ENCODE results near the gene FADS6. TPM values are rescaled to one million over a fixed set of nuclear protein-coding genes. Genes with fewer than 3 reads are reported as not detected.

Gene FADS6
- polyA plus RNA-seq, 1 donor from 2014 or later = not detected

GRCh38 chr17:74937064-74938051 lies 43.9 kb upstream of the FADS6 start:
- no peak overlapping the region for H3K4me2 ChIP-seq (ENCODE audit: low read length)
- no peaks in the 10 kb centered on the region for H3K79me2 ChIP-seq (replicated peaks; ENCODE audit: insufficient read depth, low read length)
- H3K4me3 ChIP-seq (ENCODE audit: low read length) = no peak overlapping the region
- H3K9me3 ChIP-seq (ENCODE audit: low read length) = no peaks in the 10 kb centered on the region
- no peaks in the 10 kb centered on the region for H3F3A ChIP-seq (ENCODE audit: insufficient read depth, low read length, poor library complexity, severe bottlenecking)
- no peaks in the 10 kb centered on the region for H3K36me3 ChIP-seq (ENCODE audit: insufficient read depth, low read length)
- H3K9me2 ChIP-seq (ENCODE audit: insufficient read depth, low read length) = no peaks in the 10 kb centered on the region
- TF ChIP-seq EZH2 (IDR thresholded peaks at IDR 0.05; ENCODE audit: borderline replicate concordance, insufficient read depth, low read length, poor library complexity, severe bottlenecking) (no peak), EP300 (conservative IDR thresholded peaks at IDR 0.05; ENCODE audit: poor library complexity, severe bottlenecking) (no peak), RAD21 (conservative IDR thresholded peaks at IDR 0.05) (no peak), TAF1 (IDR thresholded peaks at IDR 0.05; ENCODE audit: low read depth) (no peak), POLR2AphosphoS5 (IDR thresholded peaks at IDR 0.05) (no peak), SMC3 (conservative IDR thresholded peaks at IDR 0.05; ENCODE audit: poor library complexity) (no peak), CTCF (IDR thresholded peaks at IDR 0.05; ENCODE audit: poor library complexity, severe bottlenecking) (no peak), MXI1 (conservative IDR thresholded peaks at IDR 0.05; ENCODE audit: poor library complexity, severe bottlenecking) (no peak)
- TF ChIP-seq, protein P1, sequence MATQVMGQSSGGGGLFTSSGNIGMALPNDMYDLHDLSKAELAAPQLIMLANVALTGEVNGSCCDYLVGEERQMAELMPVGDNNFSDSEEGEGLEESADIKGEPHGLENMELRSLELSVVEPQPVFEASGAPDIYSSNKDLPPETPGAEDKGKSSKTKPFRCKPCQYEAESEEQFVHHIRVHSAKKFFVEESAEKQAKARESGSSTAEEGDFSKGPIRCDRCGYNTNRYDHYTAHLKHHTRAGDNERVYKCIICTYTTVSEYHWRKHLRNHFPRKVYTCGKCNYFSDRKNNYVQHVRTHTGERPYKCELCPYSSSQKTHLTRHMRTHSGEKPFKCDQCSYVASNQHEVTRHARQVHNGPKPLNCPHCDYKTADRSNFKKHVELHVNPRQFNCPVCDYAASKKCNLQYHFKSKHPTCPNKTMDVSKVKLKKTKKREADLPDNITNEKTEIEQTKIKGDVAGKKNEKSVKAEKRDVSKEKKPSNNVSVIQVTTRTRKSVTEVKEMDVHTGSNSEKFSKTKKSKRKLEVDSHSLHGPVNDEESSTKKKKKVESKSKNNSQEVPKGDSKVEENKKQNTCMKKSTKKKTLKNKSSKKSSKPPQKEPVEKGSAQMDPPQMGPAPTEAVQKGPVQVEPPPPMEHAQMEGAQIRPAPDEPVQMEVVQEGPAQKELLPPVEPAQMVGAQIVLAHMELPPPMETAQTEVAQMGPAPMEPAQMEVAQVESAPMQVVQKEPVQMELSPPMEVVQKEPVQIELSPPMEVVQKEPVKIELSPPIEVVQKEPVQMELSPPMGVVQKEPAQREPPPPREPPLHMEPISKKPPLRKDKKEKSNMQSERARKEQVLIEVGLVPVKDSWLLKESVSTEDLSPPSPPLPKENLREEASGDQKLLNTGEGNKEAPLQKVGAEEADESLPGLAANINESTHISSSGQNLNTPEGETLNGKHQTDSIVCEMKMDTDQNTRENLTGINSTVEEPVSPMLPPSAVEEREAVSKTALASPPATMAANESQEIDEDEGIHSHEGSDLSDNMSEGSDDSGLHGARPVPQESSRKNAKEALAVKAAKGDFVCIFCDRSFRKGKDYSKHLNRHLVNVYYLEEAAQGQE (IDR thresholded peaks at IDR 0.05; ENCODE audit: borderline replicate concordance) = no peak
- H3K27ac ChIP-seq (ENCODE audit: low read length) = no peak overlapping the region
- H3K9ac ChIP-seq (ENCODE audit: low read length) = no peak overlapping the region
- peaks cover 94% of the 10 kb centered on the region for H3K27me3 ChIP-seq (ENCODE audit: insufficient read depth, low read depth, low read length)
- no peak overlapping the region for H2AFZ ChIP-seq (ENCODE audit: low read depth, low read length)
- H4K20me1 ChIP-seq (ENCODE audit: insufficient read depth) = no peaks in the 10 kb centered on the region

DNA sequence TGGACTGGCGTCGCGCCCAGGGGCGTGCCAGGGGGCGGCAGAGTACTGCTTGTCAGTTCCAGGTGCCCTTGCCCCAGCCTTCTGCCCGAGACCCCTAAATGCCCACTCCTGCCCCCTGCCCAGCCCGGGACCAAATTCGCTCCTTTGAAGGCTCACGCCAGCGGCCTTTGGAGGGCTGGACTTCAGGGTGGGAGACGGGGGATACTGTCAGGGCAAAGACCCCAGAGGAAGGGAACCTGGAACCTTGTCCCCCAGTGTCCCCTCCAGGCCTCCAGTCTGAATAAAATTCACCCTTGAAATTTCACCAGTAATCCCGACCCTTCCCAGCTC lies 43.0 kb upstream of the FADS6 start:
- Histone ChIP-seq H3K4me3 (ENCODE audit: low read length) (no peak overlapping the region), H2AFZ (ENCODE audit: low read depth, low read length) (no peak overlapping the region), H3K9me3 (ENCODE audit: low read length) (no peaks in the 10 kb centered on the region), H3F3A (ENCODE audit: insufficient read depth, low read length, poor library complexity, severe bottlenecking) (no peaks in the 10 kb centered on the region), H3K27ac (ENCODE audit: low read length) (no peak overlapping the region), H3K9ac (ENCODE audit: low read length) (no peak overlapping the region), H3K4me2 (ENCODE audit: low read length) (no peak overlapping the region), H3K79me2 (replicated peaks; ENCODE audit: insufficient read depth, low read length) (no peaks in the 10 kb centered on the region), H4K20me1 (ENCODE audit: insufficient read depth) (no peaks in the 10 kb centered on the region), H3K36me3 (ENCODE audit: insufficient read depth, low read length) (no peaks in the 10 kb centered on the region), H3K9me2 (ENCODE audit: insufficient read depth, low read length) (no peaks in the 10 kb centered on the region), H3K27me3 (ENCODE audit: insufficient read depth, low read depth, low read length) (peaks cover 92% of the 10 kb centered on the region)
- TF ChIP-seq EZH2 (IDR thresholded peaks at IDR 0.05; ENCODE audit: borderline replicate concordance, insufficient read depth, low read length, poor library complexity, severe bottlenecking) = no peak
- no peak for TF ChIP-seq MXI1 (conservative IDR thresholded peaks at IDR 0.05; ENCODE audit: poor library complexity, severe bottlenecking)
- TF ChIP-seq POLR2AphosphoS5 (IDR thresholded peaks at IDR 0.05) = no peak
- TF ChIP-seq EP300 (conservative IDR thresholded peaks at IDR 0.05; ENCODE audit: poor library complexity, severe bottlenecking) = no peak
